ENCODE measurements around the gene PTPRZ1. TPM values are rescaled to one million over a fixed set of nuclear protein-coding genes. Genes with fewer than 3 reads are reported as not detected.

The PTPRZ1 gene
- total RNA-seq, 1 experiment from 2014 or later, result 74.2 TPM

- Histone ChIP-seq H2BK5ac (ENCODE audit: insufficient read length, low read length) (no peak overlapping the region), H2AFZ (ENCODE audit: low read length) (no peak overlapping the region), H3K9me3 (ENCODE audit: control insufficient read depth, low read depth, low read length) (no peaks in the 10 kb centered on the region), H3K79me1 (ENCODE audit: insufficient read depth, low read depth, low read length, poor library complexity, severe bottlenecking) (no peaks in the 10 kb centered on the region), H3K56ac (ENCODE audit: insufficient read length, low read depth, low read length) (no peak overlapping the region), H4K5ac (ENCODE audit: insufficient read length, low read depth, low read length) (no peak overlapping the region), H4K20me1 (ENCODE audit: control insufficient read depth, insufficient read depth, insufficient read length) (no peaks in the 10 kb centered on the region), H3K18ac (ENCODE audit: insufficient read length, low read depth, low read length) (no peak overlapping the region), H3K9ac (ENCODE audit: extremely low read depth, insufficient read length, low read length) (no peak overlapping the region), H3T11ph (ENCODE audit: low read length) (no peak overlapping the region), H2AK5ac (ENCODE audit: insufficient read length, low read length) (no peak overlapping the region), H3K4me1 (ENCODE audit: insufficient read depth, low read length) (no peaks in the 10 kb centered on the region), H4K8ac (replicated peaks; ENCODE audit: insufficient read length, low read depth, low read length) (no peak overlapping the region), H3K23me2 (ENCODE audit: insufficient read length, low read depth, low read length, poor library complexity, severe bottlenecking) (no peaks in the 10 kb centered on the region), H3K14ac (ENCODE audit: insufficient read depth, low read length) (no peak overlapping the region), H3K27ac (ENCODE audit: insufficient read length, low read depth, low read length) (no peak overlapping the region), H3K23ac (ENCODE audit: insufficient read length, low read depth, low read length) (no peak overlapping the region), H3K4me2 (ENCODE audit: insufficient read depth, insufficient read length, low read length) (no peak overlapping the region), H3K27me3 (ENCODE audit: insufficient read depth, low read length) (no peaks in the 10 kb centered on the region), H2BK20ac (ENCODE audit: low read depth, low read length, poor library complexity, severe bottlenecking) (no peak overlapping the region), H2BK120ac (ENCODE audit: low read depth, low read length, poor library complexity, severe bottlenecking) (no peak overlapping the region), H2BK12ac (ENCODE audit: insufficient read length, low read depth, low read length) (no peak overlapping the region), H3K79me2 (ENCODE audit: insufficient read depth, low read length) (peaks cover 13% of the 10 kb centered on the region; the same call in 1 of the 2 replicates), H4K91ac (ENCODE audit: insufficient read length, low read depth, low read length) (no peak overlapping the region), H3K4ac (ENCODE audit: low read depth, low read length) (no peak overlapping the region), H2BK15ac (ENCODE audit: low read depth, low read length) (no peak overlapping the region)
- H3K9me3 Mint-ChIP-seq, result peaks cover 14 to 24% of the 10 kb centered on the region in 2 experiments
- H3K4me3 Mint-ChIP-seq, result no peak overlapping the region
- H3K27ac Mint-ChIP-seq, result no peak overlapping the region
- no peak for DNase-seq
- TF ChIP-seq, protein P1, sequence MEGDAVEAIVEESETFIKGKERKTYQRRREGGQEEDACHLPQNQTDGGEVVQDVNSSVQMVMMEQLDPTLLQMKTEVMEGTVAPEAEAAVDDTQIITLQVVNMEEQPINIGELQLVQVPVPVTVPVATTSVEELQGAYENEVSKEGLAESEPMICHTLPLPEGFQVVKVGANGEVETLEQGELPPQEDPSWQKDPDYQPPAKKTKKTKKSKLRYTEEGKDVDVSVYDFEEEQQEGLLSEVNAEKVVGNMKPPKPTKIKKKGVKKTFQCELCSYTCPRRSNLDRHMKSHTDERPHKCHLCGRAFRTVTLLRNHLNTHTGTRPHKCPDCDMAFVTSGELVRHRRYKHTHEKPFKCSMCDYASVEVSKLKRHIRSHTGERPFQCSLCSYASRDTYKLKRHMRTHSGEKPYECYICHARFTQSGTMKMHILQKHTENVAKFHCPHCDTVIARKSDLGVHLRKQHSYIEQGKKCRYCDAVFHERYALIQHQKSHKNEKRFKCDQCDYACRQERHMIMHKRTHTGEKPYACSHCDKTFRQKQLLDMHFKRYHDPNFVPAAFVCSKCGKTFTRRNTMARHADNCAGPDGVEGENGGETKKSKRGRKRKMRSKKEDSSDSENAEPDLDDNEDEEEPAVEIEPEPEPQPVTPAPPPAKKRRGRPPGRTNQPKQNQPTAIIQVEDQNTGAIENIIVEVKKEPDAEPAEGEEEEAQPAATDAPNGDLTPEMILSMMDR (conservative IDR thresholded peaks at IDR 0.05), result no peak
- no peaks in the 10 kb centered on the region for H3K27me3 Mint-ChIP-seq (ENCODE audit: low read depth)
- peaks cover 11 to 22% of the 10 kb centered on the region in 2 experiments for H3K4me1 Mint-ChIP-seq
- H3K36me3 Mint-ChIP-seq (ENCODE audit: insufficient read depth in 1 of 3, low read depth in 3 of 3), result peaks cover 68 to 99% (median 93%) of the 10 kb centered on the region in 3 experiments
Observed at GRCh38 chr7:122103064-122103463, 230.1 kb downstream of the PTPRZ1 start.
